HFF-Myc (cell line): Measurements from ENCODE around the gene NEK1.

Source experiments
- DNase-seq: peaks from one replicate; pipeline ENCODE4 v3.0.0-alpha.2; 2011; ENCODE audit warnings: low read depth; ENCODE audit errors: extremely low read depth
- H3K4me3 ChIP-seq: replicated peaks from 2 replicates; pipeline ENCODE4 v1.5.1; 2011; ENCODE audit warnings: low read depth, mild to moderate bottlenecking, control low read depth, low read length
- CTCF ChIP-seq: IDR thresholded peaks from 2 replicates; pipeline ENCODE4 v1.5.1; 2012; ENCODE audit warnings: mild to moderate bottlenecking, low read depth, low read length, control low read depth; ENCODE audit errors: missing control alignments

Gene NEK1

DNA sequence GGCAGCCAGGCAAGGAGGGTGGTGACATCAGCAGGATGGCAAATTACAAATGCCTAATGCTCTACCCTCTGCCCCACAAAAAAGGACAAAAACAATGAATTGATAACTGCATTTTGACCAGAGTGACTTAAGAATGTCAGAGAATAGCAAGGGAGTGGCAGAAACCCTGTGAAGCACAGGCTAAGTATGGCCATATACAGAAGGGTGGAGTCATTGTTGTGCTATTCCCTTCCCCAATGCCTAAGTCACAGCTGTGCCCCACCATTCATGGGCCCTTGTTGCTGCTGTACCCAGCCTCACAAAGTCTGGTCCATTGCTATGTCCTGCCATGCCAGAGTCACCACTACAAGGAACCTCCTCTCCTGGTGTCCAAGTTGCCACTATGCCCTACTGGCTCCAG, 123.1 kb downstream of the NEK1 start:
- no peak for TF ChIP-seq CTCF
- DNase-seq, result no peak
- no peak overlapping the region for H3K4me3 ChIP-seq

DNA sequence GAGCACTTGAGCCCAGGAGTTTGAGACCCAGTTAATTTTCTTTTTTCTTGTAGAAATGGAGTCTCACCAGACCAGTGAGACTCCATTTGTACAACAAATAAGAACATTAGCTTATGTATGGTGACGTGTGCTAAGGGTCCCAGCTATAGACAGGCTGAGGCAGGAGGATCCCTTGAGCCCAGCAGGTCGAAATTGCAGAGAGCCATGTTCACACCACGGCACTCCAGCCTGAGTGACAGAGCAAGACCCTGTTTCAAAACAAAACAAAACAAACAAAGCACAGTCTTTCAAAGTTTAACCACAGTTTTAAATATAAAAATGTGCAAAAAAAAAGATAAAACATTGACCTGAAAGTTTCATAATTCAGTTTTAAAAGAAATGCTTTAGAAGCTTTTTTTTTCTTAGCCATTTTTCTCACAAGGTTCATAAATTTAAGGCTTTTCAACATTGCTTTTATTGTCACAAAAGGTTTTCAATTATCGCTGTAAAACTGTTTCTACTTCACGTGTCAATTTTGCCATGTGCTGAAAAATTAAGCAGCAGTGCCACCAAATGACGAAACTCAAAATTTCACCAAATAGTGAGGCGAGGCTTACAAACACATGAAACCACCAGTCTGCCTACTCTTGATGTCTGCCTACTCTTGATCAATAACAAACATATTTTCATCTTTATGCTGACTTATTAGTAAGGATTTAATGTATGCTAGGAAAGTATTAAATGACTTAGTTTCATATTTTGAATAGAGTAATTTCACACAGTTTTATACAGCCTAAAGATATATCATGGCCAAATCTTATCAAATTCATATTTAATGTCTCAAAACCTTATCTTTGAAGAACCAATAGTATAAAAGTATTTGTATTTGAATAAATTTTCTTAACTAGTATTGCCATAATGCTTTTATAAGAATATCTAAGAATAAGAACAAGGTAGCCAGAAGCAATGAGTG, 126.3 kb downstream of the NEK1 start:
- peak; percentile 45 for TF ChIP-seq CTCF
- H3K4me3 ChIP-seq, result no peak overlapping the region
- DNase-seq, result peak; percentile 27

- no peak for DNase-seq
- H3K4me3 ChIP-seq, result no peak overlapping the region
- TF ChIP-seq CTCF, result no peak
Observed at GRCh38 chr4:169485086-169485485, 127.3 kb downstream of the NEK1 start.

DNA sequence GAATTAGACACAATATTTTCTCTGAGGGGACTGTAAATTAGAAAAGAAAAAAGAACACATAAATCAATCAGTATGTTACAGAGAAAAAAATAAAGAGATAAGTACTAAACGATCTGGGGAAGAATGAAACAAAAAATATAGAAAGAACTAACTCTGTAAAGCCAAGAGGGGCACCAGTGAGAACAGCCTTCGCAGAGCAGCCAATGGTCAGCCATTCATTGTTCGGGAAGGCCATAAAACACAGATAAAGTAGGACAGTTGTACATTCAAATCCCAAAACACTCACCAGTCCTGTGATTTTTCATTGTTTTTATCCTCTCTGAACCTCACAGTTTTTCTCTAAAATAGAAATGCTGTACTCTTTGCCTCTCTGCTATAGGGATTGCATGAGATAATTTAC, 127.9 kb downstream of the NEK1 start:
- no peak overlapping the region for H3K4me3 ChIP-seq
- DNase-seq, result no peak
- no peak for TF ChIP-seq CTCF

DNA sequence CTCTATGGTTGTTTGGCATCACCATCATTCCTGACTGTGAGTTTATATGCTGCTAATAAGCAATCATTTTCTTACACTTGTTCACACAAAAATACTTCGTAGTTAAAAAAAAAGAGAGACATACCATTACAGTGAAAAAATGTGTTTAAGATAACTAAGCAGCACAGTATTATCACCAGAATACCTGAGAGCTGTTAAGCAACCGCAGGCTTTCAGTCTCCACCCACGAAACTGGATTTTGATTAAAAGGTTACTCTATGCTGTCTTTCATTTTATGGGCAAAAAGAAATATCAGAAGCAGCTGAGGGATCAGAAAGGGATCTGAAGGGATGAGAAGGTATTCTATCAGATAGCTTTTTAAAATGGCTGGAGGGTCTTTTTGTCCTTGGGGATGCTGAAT, 148.3 kb downstream of the NEK1 start:
- no peak overlapping the region for H3K4me3 ChIP-seq
- no peak for DNase-seq
- no peak for TF ChIP-seq CTCF

- TF ChIP-seq CTCF, result no peak
- no peak for DNase-seq
- no peak overlapping the region for H3K4me3 ChIP-seq
Observed at GRCh38 chr4:169460081-169460480, 152.3 kb downstream of the NEK1 start.
